GM21381 (cell line): ENCODE measurements around the gene TBX20.

Experiments used
- ATAC-seq: cut with Tn5 transposase; IDR thresholded peaks from one replicate; pipeline ENCODE4 v1.9.1; 2021; ENCODE audit warnings: mild to moderate bottlenecking, moderate library complexity; ENCODE audit not compliant: unreplicated experiment

TBX20 gene

DNA sequence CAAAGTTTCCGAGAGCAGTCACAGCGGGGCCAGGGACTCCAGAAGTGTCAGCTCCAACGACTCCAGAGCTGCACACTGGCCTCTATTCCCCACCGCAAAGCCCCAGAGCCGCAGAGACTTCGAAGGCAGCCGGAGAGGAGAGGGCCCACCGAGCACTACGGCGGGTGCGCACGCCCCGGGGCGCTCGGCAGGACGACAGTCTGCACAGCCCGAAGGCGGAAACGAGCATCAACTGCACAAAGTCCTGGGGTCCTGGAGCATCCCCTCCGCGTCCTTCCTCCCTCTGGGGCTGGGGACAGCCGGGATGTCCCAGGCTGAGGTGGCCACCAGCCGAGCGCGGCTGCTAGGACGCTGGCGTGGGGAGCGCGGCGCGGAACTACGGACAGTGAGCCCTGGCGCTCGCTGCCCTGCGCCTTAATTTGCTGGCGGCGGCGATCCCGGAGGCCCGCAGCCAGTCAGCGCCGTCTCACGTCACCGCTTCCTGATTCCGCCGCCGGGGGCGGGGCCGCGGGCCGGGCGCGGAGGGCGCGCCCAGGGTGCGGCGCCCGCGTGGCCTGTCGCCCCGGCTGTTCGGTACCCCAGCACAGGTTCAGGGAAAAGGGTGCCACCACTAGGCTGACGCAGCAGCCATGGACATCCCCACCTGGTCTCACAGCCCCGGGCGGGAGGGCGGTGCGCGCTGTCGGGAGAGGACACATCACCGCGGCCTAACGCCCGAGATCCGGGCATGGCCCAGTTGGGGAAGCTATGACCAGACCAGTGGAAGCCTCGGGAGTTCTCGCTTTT is at the start of gene TBX20:
TBX20 (minus strand) TSS at position 391 of the 786 bp plus-strand sequence. CDS start 480 bp downstream, outside the sequence.
- ATAC-seq = no peak

DNA sequence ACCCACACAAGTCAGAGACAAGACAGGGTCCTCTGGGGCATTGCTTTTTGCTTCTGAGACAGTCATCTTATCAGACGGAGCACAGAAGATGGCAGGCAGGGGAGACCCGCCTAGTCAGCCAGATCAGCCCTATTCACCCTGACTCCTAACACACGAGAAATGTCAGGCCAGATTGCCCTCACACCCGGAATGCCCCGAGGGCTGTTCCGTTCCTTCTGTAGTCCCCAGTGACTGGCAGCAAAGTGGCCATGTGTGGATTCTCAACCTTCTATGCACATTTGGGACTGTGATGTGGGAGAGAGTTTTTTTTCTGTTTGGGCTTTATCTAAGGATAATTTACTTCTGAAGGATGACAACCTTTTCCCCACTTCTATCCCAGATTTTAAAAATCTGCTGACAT is 35.5 kb upstream of the TBX20 start:
- no peak for ATAC-seq

DNA sequence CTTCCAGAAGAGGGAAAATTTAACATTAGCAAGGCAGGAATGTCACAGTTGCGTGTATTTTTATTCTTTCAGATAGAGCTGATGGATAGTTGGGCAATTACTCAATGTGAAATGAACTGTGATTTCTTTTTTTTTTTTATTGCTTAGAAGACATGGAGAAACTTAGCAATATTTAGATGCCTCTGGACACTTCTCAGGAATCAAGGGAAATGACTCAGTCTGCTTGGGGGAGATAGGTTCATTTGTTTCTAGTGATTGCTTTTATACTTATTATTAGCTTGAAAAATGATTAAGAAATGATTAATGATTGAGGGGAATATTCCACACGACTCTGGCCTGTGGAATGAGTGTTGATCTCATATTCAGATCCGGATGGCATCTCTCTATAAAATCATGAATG is 33.1 kb upstream of the TBX20 start:
- no peak for ATAC-seq

DNA sequence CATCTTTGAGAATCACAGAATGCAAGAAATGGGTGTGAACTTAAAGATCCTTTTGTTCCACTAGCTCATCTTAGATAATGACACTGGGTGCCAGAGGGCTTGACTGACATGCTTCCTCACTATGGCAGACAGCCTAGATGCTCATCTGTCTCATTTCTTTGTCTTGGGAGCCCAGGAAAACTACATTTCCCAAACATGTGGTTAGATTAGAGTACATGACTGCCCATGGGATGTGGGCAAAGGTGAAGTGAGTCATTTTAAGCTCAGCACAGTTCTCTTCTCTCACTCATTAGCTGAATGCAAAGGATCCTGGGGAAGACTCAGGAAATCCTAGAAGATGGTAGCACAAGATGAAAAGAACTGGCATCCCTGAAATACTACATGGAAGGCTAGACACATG is 32.5 kb upstream of the TBX20 start:
- ATAC-seq = no peak

DNA sequence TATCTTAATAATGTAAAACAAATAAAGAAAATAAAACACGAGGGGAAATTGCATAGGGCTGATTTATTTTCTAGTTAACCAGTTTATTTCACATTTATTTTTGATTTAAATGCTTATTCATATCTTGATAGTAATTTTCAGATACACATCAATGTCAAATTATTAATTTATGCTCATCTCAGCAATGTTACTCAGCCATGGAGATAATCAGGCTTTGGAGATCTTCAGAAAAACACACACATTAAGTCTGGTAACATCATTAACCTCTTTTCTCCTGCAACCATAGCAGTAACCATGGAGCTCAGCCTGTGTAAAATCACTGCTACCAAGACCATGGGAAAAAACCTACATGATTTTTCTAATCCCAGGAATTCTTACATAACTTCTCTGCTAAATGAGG is 31.9 kb upstream of the TBX20 start:
- ATAC-seq = no peak

- ATAC-seq = no peak
These were observed 27.0 kb upstream of the TBX20 start for GRCh38 chr7:35280902-35281301.

DNA sequence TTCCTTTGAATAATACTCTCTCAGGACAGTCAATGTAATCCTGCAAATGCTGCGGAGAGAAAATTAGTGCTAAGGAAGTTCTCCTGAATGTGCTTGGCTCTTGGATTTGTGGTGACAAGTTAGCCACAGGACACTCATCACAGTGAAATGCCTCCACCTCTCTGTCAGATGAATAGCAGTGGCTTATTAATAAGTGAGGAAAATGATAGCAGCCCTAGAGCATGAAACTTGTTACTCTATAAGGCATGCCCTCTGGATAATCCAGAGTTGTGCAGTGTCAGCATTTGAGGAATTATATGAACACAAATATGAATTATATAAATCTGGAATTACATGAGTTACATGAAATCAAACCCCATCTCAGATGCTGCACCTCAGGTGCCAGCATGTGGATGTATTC is 23.5 kb upstream of the TBX20 start:
- no peak for ATAC-seq

GRCh38 chr7:35272246-35272645 is 18.3 kb upstream of the TBX20 start:
- ATAC-seq = no peak

GRCh38 chr7:35268953-35269352 is 15.1 kb upstream of the TBX20 start:
- ATAC-seq = no peak

- no peak for ATAC-seq
These were observed 13.5 kb upstream of the TBX20 start for GRCh38 chr7:35267411-35267810.

DNA sequence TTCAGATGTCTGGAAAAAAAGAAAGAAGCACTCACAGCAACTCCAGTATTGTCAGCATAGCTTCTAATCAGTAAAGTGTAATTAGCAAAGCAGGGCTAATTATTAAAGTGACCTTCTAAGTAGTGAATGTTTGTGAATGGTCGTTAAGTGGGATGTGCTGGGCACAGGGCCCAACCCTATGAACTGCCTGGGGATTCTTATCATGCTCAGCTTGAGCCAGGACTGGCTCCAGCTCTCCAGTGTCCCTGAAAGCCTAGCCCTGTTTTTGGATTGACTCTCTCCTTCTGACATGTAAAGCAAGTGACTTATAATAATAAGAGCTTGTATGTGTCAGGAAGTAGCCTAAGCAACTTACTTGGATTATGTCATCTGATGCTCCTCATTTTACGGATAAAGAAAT is 9.5 kb upstream of the TBX20 start:
- ATAC-seq = no peak

GRCh38 chr7:35261476-35262285 is 7.8 kb upstream of the TBX20 start:
- no peak for ATAC-seq

- ATAC-seq = no peak
These were observed 7.1 kb upstream of the TBX20 start for GRCh38 chr7:35261041-35261440.

- no peak for ATAC-seq
These were observed 6.3 kb upstream of the TBX20 start for GRCh38 chr7:35260246-35260645.

DNA sequence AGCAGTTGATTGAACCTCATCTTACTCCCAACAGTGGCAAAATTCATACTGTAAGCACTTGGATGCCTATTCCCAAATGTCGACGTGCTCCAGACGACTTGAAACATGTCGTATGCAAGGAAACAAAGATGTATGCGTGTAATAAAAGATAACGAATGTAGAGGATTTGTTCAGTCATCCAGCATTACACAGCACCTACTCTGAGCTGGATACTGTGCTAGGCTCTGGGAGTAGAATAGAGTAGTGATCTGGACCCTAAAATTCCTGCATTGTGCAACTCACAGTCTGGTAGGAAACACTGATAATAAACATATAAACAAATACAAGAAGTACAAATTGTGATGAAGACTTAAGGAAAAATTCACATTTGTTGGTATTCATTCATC is 5.6 kb upstream of the TBX20 start:
- no peak for ATAC-seq

DNA sequence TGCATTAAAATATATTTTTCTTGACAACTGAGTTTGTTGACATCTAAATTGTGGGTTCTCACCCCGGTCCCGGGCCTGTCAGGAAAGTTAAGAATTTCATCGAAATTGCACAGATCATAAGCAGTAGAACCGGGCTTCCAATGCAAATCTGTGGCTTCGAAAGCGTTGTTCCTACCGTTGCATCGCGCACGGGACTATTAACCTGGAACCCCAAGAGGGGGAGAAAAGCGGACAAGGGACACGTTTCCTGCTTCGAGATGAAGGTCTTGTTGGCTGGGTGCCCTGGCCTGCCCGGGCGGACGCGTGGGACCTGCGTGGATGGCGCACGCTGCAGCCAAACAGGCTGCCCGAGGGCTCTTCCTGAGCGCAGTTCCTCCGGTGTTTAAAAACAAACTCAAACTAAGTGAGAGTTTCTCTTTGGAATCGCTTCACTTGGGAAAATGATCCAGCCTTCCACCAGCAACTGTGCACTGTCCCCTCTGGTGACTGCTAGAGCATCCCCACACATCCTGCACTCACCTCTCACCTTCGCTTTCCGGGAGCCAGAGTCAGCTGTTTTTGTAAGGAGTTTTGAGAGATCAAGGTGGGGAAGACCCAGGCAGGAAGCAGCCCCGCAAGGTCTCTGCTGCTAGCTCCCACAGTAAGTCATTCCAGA is 5.1 kb upstream of the TBX20 start:
- ATAC-seq = no peak

DNA sequence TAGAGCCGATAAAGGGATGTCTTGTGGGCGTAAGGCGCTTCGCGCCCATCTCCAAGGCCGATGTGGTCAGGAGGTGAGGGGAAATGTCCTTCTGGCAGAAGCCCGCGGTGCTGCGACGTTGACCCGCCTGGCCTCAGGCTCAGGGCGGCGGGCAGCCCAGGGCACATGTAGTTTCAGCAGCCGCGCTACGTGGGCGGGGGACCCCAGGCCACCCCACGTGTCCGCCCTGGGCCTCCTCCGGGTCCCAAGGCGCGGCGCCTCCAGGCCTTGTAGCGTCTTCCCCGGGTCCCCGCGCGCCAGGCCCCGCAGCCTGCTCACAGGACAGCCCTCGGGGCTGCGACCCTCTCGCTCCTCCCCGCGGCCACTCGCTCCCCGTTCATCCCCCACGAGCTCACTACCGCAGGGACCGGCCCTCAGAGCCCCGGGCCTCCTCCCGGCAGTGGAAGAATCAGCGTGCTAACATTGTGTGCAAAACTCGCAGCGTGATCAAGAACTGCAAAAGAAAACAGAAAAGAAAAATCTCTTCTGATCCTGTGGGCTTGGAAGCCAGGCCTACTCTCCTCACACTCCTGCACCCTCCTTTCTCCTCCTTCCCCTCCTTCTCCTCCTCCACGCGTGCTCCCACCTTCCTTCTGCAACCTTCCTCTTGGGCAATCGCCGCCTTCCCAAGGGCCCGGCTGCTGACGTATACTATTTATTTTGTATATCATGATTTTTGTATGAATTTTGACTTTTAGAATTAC is 4.4 kb upstream of the TBX20 start:
- ATAC-seq = no peak

GRCh38 chr7:35257251-35258124 is 3.6 kb upstream of the TBX20 start:
- ATAC-seq = no peak

DNA sequence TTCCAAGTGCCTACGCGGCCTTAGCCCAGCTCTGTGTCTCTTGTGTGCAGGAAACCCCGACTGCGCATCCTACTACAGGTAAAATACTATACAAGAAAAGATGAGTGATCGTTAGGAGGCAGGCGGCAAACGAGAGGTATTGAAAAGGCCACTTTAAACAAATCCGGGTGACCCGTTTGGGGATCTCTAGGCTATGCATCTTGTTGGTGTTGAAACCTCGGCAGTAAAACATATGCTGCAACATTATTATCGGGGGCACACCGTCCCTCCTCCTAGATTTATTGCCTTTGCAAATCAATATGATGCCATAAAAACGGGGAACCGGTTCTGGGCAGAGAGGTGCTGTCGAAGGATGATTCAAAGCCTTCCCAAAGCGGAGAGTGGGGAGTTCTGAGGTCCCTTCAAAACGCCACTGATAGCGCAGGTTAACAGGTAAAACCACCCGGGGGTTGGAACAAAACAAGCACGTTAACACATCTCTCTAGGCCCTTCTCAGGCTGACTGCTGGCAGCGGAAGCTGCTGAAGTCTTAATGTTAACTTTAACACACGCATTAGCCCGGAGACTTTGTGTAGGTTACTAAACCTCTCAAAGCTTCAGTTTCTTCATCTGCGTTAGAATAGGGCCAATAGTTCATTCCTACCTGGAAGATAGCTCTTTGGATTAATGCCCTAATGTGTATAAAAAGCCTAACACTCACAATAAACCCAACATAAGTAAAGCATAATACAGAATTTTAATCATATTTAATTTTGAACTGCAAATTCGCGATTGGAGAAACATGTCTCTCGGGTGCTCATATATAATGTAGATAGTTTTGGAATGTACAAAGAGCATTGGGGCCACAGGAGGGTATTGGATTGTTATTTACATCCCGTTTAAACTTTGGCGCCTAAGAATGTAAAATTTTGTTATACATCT is 2.6 kb upstream of the TBX20 start:
- no peak for ATAC-seq
